Keratinocyte (primary cell): Measurements from ENCODE around the gene UBAC2.

Source experiments
- CTCF ChIP-seq, 3 experiments: IDR thresholded peaks in 1 of 3; conservative IDR thresholded peaks in 1 of 3; optimal IDR thresholded peaks in 1 of 3; 2 replicates in 2 of 3; 3 replicates in 1 of 3; pipeline versions ENCODE3 to v1.5.1; 2011; ENCODE audit warnings: low read length in 3 of 3, mild to moderate bottlenecking in 3 of 3, moderate library complexity in 2 of 3, control low read depth in 1 of 3, inconsistent platforms in 1 of 3; ENCODE audit not compliant: insufficient read depth in 2 of 3; ENCODE audit errors: extremely low read depth in 1 of 3
- EZH2 ChIP-seq: IDR thresholded peaks from one replicate; pipeline ENCODE4 v1.6.1; 2012; ENCODE audit warnings: inconsistent platforms, mild to moderate bottlenecking, low read length, moderate library complexity

DNA sequence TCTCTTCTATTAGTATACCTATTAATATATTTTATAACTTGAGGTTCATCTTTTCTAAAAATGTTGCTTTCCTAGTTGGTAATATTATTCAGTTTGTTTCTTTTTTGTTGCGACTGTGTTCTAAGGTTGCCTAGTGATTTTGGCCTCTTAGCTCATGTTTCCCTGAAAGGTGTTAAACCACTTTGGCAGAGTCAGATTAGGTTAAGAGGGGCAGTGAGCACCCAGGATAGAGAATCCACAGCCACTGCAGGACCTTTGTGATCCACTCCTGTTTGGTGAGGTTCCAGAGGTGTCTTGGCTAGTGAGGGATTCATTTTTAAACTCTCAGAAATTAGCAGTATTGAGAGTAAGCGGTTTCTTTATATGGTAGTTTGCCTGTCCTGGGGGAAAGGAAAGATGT is 72.5 kb downstream of the UBAC2 start:
- TF ChIP-seq CTCF (optimal IDR thresholded peaks at IDR 0.05 in 1 of 3, IDR thresholded peaks at IDR 0.05 in 1 of 3, conservative IDR thresholded peaks at IDR 0.05 in 1 of 3; ENCODE audit: extremely low read depth in 1 of 3, insufficient read depth in 2 of 3, low read length in 3 of 3) (no peak), EZH2 (no peak)
